Spleen (tissue), 7 donors: Measurements from ENCODE around the gene BTBD10.

Source experiments
- POLR2A ChIP-seq, 3 donors: fragments of 450-650 bp; IDR thresholded peaks; one replicate each; pipeline ENCODE4 v1.5.1; 2017; ENCODE audit warnings: antibody characterized with exemption in 3 of 3, mild to moderate bottlenecking in 1 of 3
- TF ChIP-seq, protein P1 (sequence below), 11 experiments: fragments of 200-600 bp in 7 of 11; fragments of 450-650 bp in 4 of 11; sonication (generic) in 4 of 11; IDR thresholded peaks in 8 of 11; conservative IDR thresholded peaks in 3 of 11; 1 replicate in 7 of 11; 2 replicates in 4 of 11; pipeline versions ENCODE4 v1.4.0 to v1.8.0; 2016 to 2021; ENCODE audit warnings: antibody characterized with exemption in 11 of 11, inconsistent platforms in 4 of 11, mild to moderate bottlenecking in 1 of 11
- donor health status: DM: no; HTN: no; CAD: no; lungs with moderate emphysema.
- donor health status: DM: no; HTN: no; CAD: no.
- donor health status: DM: no; HTN: no; CAD: no.

DNA sequence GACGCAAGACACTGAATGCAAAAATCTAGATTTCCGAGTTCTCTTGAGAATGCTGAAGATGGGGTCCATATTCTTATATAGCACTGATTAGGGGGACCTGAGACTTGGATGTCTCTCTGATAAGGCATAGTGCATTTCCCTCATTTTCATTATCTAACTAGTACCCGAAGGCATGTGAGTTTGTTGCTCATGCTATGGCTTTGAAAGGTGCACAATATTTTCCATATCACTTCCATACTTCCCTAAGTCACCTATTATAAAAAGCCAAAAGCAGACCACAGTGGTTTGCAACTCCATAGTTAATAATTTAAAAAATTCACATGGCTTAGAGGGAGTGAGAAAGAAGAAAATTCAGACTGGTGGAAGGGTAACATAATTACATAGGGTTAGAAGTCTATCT, 1.7 kb downstream of the BTBD10 start:
- TF ChIP-seq, protein P1, sequence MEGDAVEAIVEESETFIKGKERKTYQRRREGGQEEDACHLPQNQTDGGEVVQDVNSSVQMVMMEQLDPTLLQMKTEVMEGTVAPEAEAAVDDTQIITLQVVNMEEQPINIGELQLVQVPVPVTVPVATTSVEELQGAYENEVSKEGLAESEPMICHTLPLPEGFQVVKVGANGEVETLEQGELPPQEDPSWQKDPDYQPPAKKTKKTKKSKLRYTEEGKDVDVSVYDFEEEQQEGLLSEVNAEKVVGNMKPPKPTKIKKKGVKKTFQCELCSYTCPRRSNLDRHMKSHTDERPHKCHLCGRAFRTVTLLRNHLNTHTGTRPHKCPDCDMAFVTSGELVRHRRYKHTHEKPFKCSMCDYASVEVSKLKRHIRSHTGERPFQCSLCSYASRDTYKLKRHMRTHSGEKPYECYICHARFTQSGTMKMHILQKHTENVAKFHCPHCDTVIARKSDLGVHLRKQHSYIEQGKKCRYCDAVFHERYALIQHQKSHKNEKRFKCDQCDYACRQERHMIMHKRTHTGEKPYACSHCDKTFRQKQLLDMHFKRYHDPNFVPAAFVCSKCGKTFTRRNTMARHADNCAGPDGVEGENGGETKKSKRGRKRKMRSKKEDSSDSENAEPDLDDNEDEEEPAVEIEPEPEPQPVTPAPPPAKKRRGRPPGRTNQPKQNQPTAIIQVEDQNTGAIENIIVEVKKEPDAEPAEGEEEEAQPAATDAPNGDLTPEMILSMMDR (IDR thresholded peaks at IDR 0.05 in 8 of 11, conservative IDR thresholded peaks at IDR 0.05 in 3 of 11): no peak
- no peak for TF ChIP-seq POLR2A (IDR thresholded peaks at IDR 0.05)
